ENCODE data around the gene BBC3. TPM values are rescaled to one million over a fixed set of nuclear protein-coding genes. Genes with fewer than 3 reads are reported as not detected.

BBC3 gene
- total RNA-seq, 1 donor from 2014 or later = 18.6 TPM

GRCh38 chr19:47270408-47270807, 39.4 kb upstream of the BBC3 start:
- no peak for DNase-seq (ENCODE audit: low spot score)
- peaks cover 11% of the 10 kb centered on the region for H3K4me1 Mint-ChIP-seq (ENCODE audit: unreplicated experiment)
- H3K4me3 Mint-ChIP-seq (ENCODE audit: unreplicated experiment) = peak overlapping the region; percentile 80
- H3K36me3 Mint-ChIP-seq (ENCODE audit: low read depth, unreplicated experiment) = peaks cover 33% of the 10 kb centered on the region
- H3K27me3 Mint-ChIP-seq (ENCODE audit: unreplicated experiment) = peaks cover 15% of the 10 kb centered on the region
- no peak for TF ChIP-seq CTCF (IDR thresholded peaks at IDR 0.05; ENCODE audit: unreplicated experiment)
- no peaks in the 10 kb centered on the region for H3K9me3 Mint-ChIP-seq (ENCODE audit: unreplicated experiment)
- H3K27ac Mint-ChIP-seq (ENCODE audit: unreplicated experiment) = peak overlapping the region; percentile 5

- H3K27ac Mint-ChIP-seq (ENCODE audit: unreplicated experiment) = no peak overlapping the region
- no peak for DNase-seq (ENCODE audit: low spot score)
- no peak for TF ChIP-seq CTCF (IDR thresholded peaks at IDR 0.05; ENCODE audit: unreplicated experiment)
- peaks cover 14% of the 10 kb centered on the region for H3K27me3 Mint-ChIP-seq (ENCODE audit: unreplicated experiment)
- peak overlapping the region; percentile 65 for H3K4me3 Mint-ChIP-seq (ENCODE audit: unreplicated experiment)
- peaks cover 36% of the 10 kb centered on the region for H3K36me3 Mint-ChIP-seq (ENCODE audit: low read depth, unreplicated experiment)
- H3K9me3 Mint-ChIP-seq (ENCODE audit: unreplicated experiment) = no peaks in the 10 kb centered on the region
- peaks cover 10% of the 10 kb centered on the region for H3K4me1 Mint-ChIP-seq (ENCODE audit: unreplicated experiment)
These were observed 38.6 kb upstream of the BBC3 start for GRCh38 chr19:47269596-47269995.

GRCh38 chr19:47268028-47268427, 37.0 kb upstream of the BBC3 start:
- H3K36me3 Mint-ChIP-seq (ENCODE audit: low read depth, unreplicated experiment) = peaks cover 41% of the 10 kb centered on the region
- no peak overlapping the region for H3K27ac Mint-ChIP-seq (ENCODE audit: unreplicated experiment)
- peaks cover 12% of the 10 kb centered on the region for H3K27me3 Mint-ChIP-seq (ENCODE audit: unreplicated experiment)
- no peaks in the 10 kb centered on the region for H3K9me3 Mint-ChIP-seq (ENCODE audit: unreplicated experiment)
- peak overlapping the region; percentile 56 for H3K4me3 Mint-ChIP-seq (ENCODE audit: unreplicated experiment)
- no peak for DNase-seq (ENCODE audit: low spot score)
- H3K4me1 Mint-ChIP-seq (ENCODE audit: unreplicated experiment) = peaks cover 10% of the 10 kb centered on the region
- TF ChIP-seq CTCF (IDR thresholded peaks at IDR 0.05; ENCODE audit: unreplicated experiment) = no peak

GRCh38 chr19:47267350-47267759, 36.4 kb upstream of the BBC3 start:
- peaks cover 9% of the 10 kb centered on the region for H3K27me3 Mint-ChIP-seq (ENCODE audit: unreplicated experiment)
- peaks cover 40% of the 10 kb centered on the region for H3K36me3 Mint-ChIP-seq (ENCODE audit: low read depth, unreplicated experiment)
- no peak overlapping the region for H3K4me3 Mint-ChIP-seq (ENCODE audit: unreplicated experiment)
- no peak for TF ChIP-seq CTCF (IDR thresholded peaks at IDR 0.05; ENCODE audit: unreplicated experiment)
- H3K4me1 Mint-ChIP-seq (ENCODE audit: unreplicated experiment) = peaks cover 3% of the 10 kb centered on the region
- H3K27ac Mint-ChIP-seq (ENCODE audit: unreplicated experiment) = no peak overlapping the region
- no peak for DNase-seq (ENCODE audit: low spot score)
- H3K9me3 Mint-ChIP-seq (ENCODE audit: unreplicated experiment) = no peaks in the 10 kb centered on the region

- no peaks in the 10 kb centered on the region for H3K4me1 Mint-ChIP-seq (ENCODE audit: unreplicated experiment)
- no peaks in the 10 kb centered on the region for H3K9me3 Mint-ChIP-seq (ENCODE audit: unreplicated experiment)
- peaks cover 7% of the 10 kb centered on the region for H3K27me3 Mint-ChIP-seq (ENCODE audit: unreplicated experiment)
- no peak for TF ChIP-seq CTCF (IDR thresholded peaks at IDR 0.05; ENCODE audit: unreplicated experiment)
- DNase-seq (ENCODE audit: low spot score) = no peak
- no peak overlapping the region for H3K27ac Mint-ChIP-seq (ENCODE audit: unreplicated experiment)
- H3K4me3 Mint-ChIP-seq (ENCODE audit: unreplicated experiment) = peak overlapping the region; percentile 37
- H3K36me3 Mint-ChIP-seq (ENCODE audit: low read depth, unreplicated experiment) = peaks cover 38% of the 10 kb centered on the region
These were observed 35.5 kb upstream of the BBC3 start for GRCh38 chr19:47266401-47266941.

Measured in endothelial cell (in vitro differentiated cells).